C4-2B (cell line): Measurements from ENCODE around the gene ZFP64.

Source experiments
- H3K27ac ChIP-seq: fragments of 450-650 bp; 2 replicates; pipeline ENCODE4 v1.5.1; 2017
- ZFX ChIP-seq: fragments of 450-650 bp; IDR thresholded peaks from 2 replicates; pipeline ENCODE4 v1.6.1; 2017
- TF ChIP-seq, protein P1 (sequence below): fragments of 450-650 bp; conservative IDR thresholded peaks from 2 replicates; pipeline ENCODE4 v1.5.1; 2017; ENCODE audit warnings: mild to moderate bottlenecking

The ZFP64 gene

DNA sequence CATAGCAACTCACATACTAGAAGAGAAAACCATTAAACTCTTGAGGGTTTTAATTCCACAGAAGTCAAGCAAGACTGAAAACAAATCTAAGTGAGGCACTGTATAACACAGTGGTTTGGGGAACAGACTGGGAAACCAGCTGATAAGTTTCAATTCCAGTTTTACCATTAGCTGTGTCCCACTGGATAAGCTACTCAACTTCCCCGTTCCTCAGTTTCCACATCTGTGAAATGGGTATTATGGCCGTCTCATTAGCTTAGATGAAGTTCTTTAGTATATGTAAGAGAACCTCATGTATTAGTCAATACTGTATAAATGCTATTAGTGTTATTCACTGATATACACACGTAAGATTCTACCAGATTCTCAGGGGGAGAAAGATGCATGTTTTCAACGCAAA, 89.0 kb downstream of the ZFP64 start:
- TF ChIP-seq, protein P1, sequence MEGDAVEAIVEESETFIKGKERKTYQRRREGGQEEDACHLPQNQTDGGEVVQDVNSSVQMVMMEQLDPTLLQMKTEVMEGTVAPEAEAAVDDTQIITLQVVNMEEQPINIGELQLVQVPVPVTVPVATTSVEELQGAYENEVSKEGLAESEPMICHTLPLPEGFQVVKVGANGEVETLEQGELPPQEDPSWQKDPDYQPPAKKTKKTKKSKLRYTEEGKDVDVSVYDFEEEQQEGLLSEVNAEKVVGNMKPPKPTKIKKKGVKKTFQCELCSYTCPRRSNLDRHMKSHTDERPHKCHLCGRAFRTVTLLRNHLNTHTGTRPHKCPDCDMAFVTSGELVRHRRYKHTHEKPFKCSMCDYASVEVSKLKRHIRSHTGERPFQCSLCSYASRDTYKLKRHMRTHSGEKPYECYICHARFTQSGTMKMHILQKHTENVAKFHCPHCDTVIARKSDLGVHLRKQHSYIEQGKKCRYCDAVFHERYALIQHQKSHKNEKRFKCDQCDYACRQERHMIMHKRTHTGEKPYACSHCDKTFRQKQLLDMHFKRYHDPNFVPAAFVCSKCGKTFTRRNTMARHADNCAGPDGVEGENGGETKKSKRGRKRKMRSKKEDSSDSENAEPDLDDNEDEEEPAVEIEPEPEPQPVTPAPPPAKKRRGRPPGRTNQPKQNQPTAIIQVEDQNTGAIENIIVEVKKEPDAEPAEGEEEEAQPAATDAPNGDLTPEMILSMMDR: no peak
- no peak for TF ChIP-seq ZFX
- no peak overlapping the region for H3K27ac ChIP-seq

DNA sequence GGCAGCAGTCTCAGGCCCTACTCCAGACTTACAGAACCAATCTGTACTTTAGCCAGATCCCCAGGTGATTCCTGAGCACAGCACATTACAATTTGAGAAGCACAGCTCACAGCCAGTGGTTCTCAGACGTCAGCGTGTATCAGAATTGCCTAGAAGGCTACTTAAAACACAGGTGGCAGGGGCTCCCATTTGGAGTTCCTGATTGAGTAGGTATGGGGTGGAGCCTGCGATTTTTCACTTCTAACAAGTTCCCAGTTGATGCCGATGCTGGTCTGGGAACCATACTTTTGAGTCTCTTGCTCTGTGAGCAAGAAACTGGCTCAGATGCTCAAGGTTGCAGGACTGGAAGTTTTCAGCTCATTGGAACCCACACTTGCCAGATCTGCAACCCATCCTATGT, 89.5 kb downstream of the ZFP64 start:
- H3K27ac ChIP-seq: no peak overlapping the region
- TF ChIP-seq, protein P1: no peak
- no peak for TF ChIP-seq ZFX
